Trophoblast cell (in vitro differentiated cells and primary cell): Measurements from ENCODE around the gene DPP9.

Experiments used
- DNase-seq, 2 donors: peaks; one replicate each; pipeline ENCODE4 v3.0.0-alpha.2; 2016
- H2AFZ ChIP-seq: 2 replicates; pipeline ENCODE4 v1.6.1; 2013; ENCODE audit warnings: low read length, moderate library complexity, mild to moderate bottlenecking; ENCODE audit not compliant: insufficient read depth, poor library complexity
- H2AK5ac ChIP-seq: 2 replicates; pipeline ENCODE4 v1.6.1; 2013; ENCODE audit warnings: mild to moderate bottlenecking, low read length
- H2BK120ac ChIP-seq: 2 replicates; pipeline ENCODE4 v1.6.1; 2013; ENCODE audit warnings: low read length, mild to moderate bottlenecking, moderate library complexity; ENCODE audit not compliant: insufficient read depth, poor library complexity
- H2BK12ac ChIP-seq: 2 replicates; pipeline ENCODE4 v1.6.1; 2013; ENCODE audit warnings: mild to moderate bottlenecking, low read length, moderate library complexity
- H2BK5ac ChIP-seq: 2 replicates; pipeline ENCODE4 v1.6.1; 2013; ENCODE audit warnings: low read length, low read depth, moderate library complexity, mild to moderate bottlenecking; ENCODE audit not compliant: poor library complexity
- H3K14ac ChIP-seq: 2 replicates; pipeline ENCODE4 v1.6.1; 2013; ENCODE audit warnings: mild to moderate bottlenecking, low read length
- H3K18ac ChIP-seq: 2 replicates; pipeline ENCODE4 v1.6.1; 2013; ENCODE audit warnings: mild to moderate bottlenecking, low read length
- H3K23ac ChIP-seq: 2 replicates; pipeline ENCODE4 v1.6.1; 2013; ENCODE audit warnings: low read length
- H3K27ac ChIP-seq: 2 replicates; pipeline ENCODE4 v1.5.1; 2013; ENCODE audit warnings: low read depth, mild to moderate bottlenecking, inconsistent platforms, low read length, moderate library complexity
- H3K27me3 ChIP-seq: 2 replicates; pipeline ENCODE4 v1.6.1; 2013; ENCODE audit warnings: inconsistent platforms, mild to moderate bottlenecking, low read length, moderate library complexity; ENCODE audit not compliant: insufficient read depth
- H3K36me3 ChIP-seq, 2 experiments: 1 replicate in 1 of 2; 2 replicates in 1 of 2; pipeline ENCODE4 v1.6.1; 2013; ENCODE audit warnings: low read length in 2 of 2, mild to moderate bottlenecking in 2 of 2, moderate library complexity in 1 of 2; ENCODE audit not compliant: insufficient read depth in 2 of 2, control insufficient read depth in 1 of 2
- H3K4ac ChIP-seq: 2 replicates; pipeline ENCODE4 v1.6.1; 2013; ENCODE audit warnings: low read depth, mild to moderate bottlenecking, low read length, moderate library complexity
- H3K4me1 ChIP-seq, 2 experiments: 1 replicate in 1 of 2; 2 replicates in 1 of 2; pipeline ENCODE4 v1.6.1; 2013; ENCODE audit warnings: low read length in 2 of 2, mild to moderate bottlenecking in 2 of 2, moderate library complexity in 1 of 2; ENCODE audit not compliant: insufficient read depth in 2 of 2, control insufficient read depth in 1 of 2
- H3K4me2 ChIP-seq: 2 replicates; pipeline ENCODE4 v1.6.1; 2013; ENCODE audit warnings: inconsistent platforms, mild to moderate bottlenecking, low read length, moderate library complexity
- H3K4me3 ChIP-seq: 2 replicates; pipeline ENCODE4 v1.5.1; 2013; ENCODE audit warnings: mild to moderate bottlenecking, low read depth, low read length, inconsistent platforms
- H3K79me1 ChIP-seq: one replicate; pipeline ENCODE4 v1.6.1; 2013; ENCODE audit warnings: low read length
- H3K79me2 ChIP-seq: 2 replicates; pipeline ENCODE4 v1.6.1; 2013; ENCODE audit warnings: low read length, mild to moderate bottlenecking; ENCODE audit not compliant: control insufficient read depth, insufficient read depth, poor library complexity
- H3K9ac ChIP-seq: 2 replicates; pipeline ENCODE4 v1.6.1; 2013; ENCODE audit warnings: mild to moderate bottlenecking, low read length
- H3K9me3 ChIP-seq: 2 replicates; pipeline ENCODE4 v1.6.1; 2013; ENCODE audit warnings: low read depth, mild to moderate bottlenecking, control low read depth, inconsistent platforms, low read length; ENCODE audit not compliant: insufficient read depth
- H4K12ac ChIP-seq: 2 replicates; pipeline ENCODE4 v1.6.1; 2013; ENCODE audit warnings: low read depth, mild to moderate bottlenecking, low read length, moderate library complexity
- H4K8ac ChIP-seq: 2 replicates; pipeline ENCODE4 v1.6.1; 2013; ENCODE audit warnings: low read depth, mild to moderate bottlenecking, low read length, moderate library complexity
- H4K91ac ChIP-seq: one replicate; pipeline ENCODE4 v1.6.1; 2013; ENCODE audit warnings: low read depth, mild to moderate bottlenecking, low read length, moderate library complexity
- WGBS: extraction: QIAGEN DNeasy Blood & Tissue Kit; methylation state at CpG from one replicate; pipeline ENCODE4 v1.1.7; 2013; ENCODE audit warnings: missing lambda C conversion rate; ENCODE audit not compliant: insufficient read length, insufficient coverage; ENCODE audit errors: extremely low coverage; 5-methylcytosine and 5-hydroxymethylcytosine counted together

Gene DPP9

GRCh38 chr19:4647676-4648644 is 75.7 kb downstream of the DPP9 start:
- Histone ChIP-seq H4K91ac (no peak overlapping the region), H3K9me3 (peaks cover 5% of the 10 kb centered on the region), H3K4me2 (no peak overlapping the region), H3K27me3 (no peaks in the 10 kb centered on the region), H4K8ac (no peak overlapping the region), H2AFZ (no peak overlapping the region), H2AK5ac (no peak overlapping the region), H3K23ac (no peak overlapping the region), H2BK12ac (no peak overlapping the region), H2BK5ac (no peak overlapping the region), H3K79me1 (no peaks in the 10 kb centered on the region), H3K4me1 (peaks cover 0 to 2% of the 10 kb centered on the region in 2 experiments), H3K14ac (no peak overlapping the region), H3K18ac (no peak overlapping the region), H3K36me3 (peaks cover 10 to 12% of the 10 kb centered on the region in 2 experiments), H3K9ac (no peak overlapping the region), H4K12ac (no peak overlapping the region), H3K4me3 (no peak overlapping the region), H3K79me2 (no peaks in the 10 kb centered on the region), H3K4ac (no peak overlapping the region), H2BK120ac (no peak overlapping the region), H3K27ac (no peak overlapping the region)
- no CpG with 5 or more reads among the region's 20 CpGs for WGBS
- no peak for DNase-seq

DNA sequence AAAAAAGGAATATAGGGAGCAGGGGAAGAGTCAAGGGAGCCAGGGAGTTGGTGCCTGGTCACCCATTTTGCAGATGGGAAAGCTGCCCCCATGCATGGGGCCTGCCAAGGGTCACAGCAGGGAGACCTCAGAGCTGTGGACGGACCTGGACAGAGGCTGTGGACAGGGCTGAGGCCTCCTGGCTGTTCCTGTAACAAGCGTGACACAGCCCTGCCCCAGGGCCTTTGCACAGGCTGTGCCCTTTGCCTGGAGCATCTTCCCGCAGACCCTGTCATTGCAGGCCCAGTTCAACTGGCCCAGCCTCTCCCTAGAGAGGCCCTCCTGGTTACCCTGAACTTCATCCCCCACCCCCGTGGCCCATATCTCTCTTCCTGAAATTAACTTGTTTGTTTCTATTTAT is 77.9 kb downstream of the DPP9 start:
- Histone ChIP-seq H3K79me1 (no peaks in the 10 kb centered on the region), H3K14ac (no peak overlapping the region), H3K27ac (no peak overlapping the region), H3K9ac (no peak overlapping the region), H3K23ac (no peak overlapping the region), H3K4ac (no peak overlapping the region), H3K18ac (no peak overlapping the region), H3K9me3 (peaks cover 5% of the 10 kb centered on the region), H3K36me3 (peaks cover 0 to 2% of the 10 kb centered on the region in 2 experiments), H3K4me3 (no peak overlapping the region), H3K79me2 (no peaks in the 10 kb centered on the region), H3K27me3 (no peaks in the 10 kb centered on the region), H4K12ac (no peak overlapping the region), H2AK5ac (no peak overlapping the region), H2BK12ac (no peak overlapping the region), H4K91ac (no peak overlapping the region), H2BK5ac (no peak overlapping the region), H3K4me1 (peaks cover 0 to 2% of the 10 kb centered on the region in 2 experiments), H4K8ac (no peak overlapping the region), H2BK120ac (no peak overlapping the region), H3K4me2 (no peak overlapping the region), H2AFZ (no peak overlapping the region)
- no CpG with 5 or more reads among the region's 4 CpGs for WGBS
- DNase-seq = peak; percentile 98

- H3K18ac ChIP-seq = no peak overlapping the region
- H4K8ac ChIP-seq = no peak overlapping the region
- H2BK5ac ChIP-seq = no peak overlapping the region
- no peak overlapping the region for H3K27ac ChIP-seq
- no peak overlapping the region for H3K9ac ChIP-seq
- H2AFZ ChIP-seq = no peak overlapping the region
- peaks cover 4% of the 10 kb centered on the region for H3K79me2 ChIP-seq
- no peak for DNase-seq
- H3K27me3 ChIP-seq = no peaks in the 10 kb centered on the region
- no peak overlapping the region for H3K4ac ChIP-seq
- no peak overlapping the region for H2AK5ac ChIP-seq
- no peaks in the 10 kb centered on the region for H3K36me3 ChIP-seq
- peaks cover 5 to 8% of the 10 kb centered on the region in 2 experiments for H3K4me1 ChIP-seq
- no peaks in the 10 kb centered on the region for H3K79me1 ChIP-seq
- H2BK120ac ChIP-seq = no peak overlapping the region
- H2BK12ac ChIP-seq = no peak overlapping the region
- no peak overlapping the region for H3K23ac ChIP-seq
- H4K91ac ChIP-seq = no peak overlapping the region
- H3K4me2 ChIP-seq = no peak overlapping the region
- H3K9me3 ChIP-seq = no peaks in the 10 kb centered on the region
- no CpG with 5 or more reads among the region's 6 CpGs for WGBS
- H3K14ac ChIP-seq = no peak overlapping the region
- no peak overlapping the region for H4K12ac ChIP-seq
- no peak overlapping the region for H3K4me3 ChIP-seq
Observed at GRCh38 chr19:4642625-4643024, 81.0 kb downstream of the DPP9 start.

DNA sequence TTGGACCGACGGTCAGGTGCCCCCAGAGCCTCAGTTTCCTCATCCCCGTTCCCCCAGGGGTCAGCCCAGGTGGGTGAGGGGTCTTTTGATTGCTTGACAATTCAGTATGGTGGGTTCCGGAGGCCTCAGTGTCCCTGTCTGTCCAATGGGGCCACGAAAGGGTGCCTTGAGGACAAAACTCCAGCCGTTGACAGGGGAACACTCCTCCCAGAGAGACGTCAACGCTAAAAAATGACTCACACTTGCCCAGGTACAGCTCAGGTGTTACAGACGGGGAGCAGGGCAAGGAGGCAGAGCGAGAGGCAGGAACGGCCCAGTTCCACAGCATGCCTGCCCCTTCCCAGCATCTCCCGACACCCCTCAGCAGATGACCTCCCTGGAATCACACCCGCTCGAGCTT is 82.5 kb downstream of the DPP9 start:
- no peak overlapping the region for H2AFZ ChIP-seq
- H3K4ac ChIP-seq = no peak overlapping the region

More for the DNA sequence above, 82.5 kb downstream of the DPP9 start:
- Histone ChIP-seq H3K4me2 (no peak overlapping the region), H3K14ac (no peak overlapping the region), H4K8ac (no peak overlapping the region), H4K91ac (no peak overlapping the region), H2BK12ac (no peak overlapping the region), H3K9me3 (no peaks in the 10 kb centered on the region), H2AK5ac (no peak overlapping the region), H3K79me1 (peaks cover 5% of the 10 kb centered on the region), H3K27ac (no peak overlapping the region), H3K23ac (no peak overlapping the region), H3K79me2 (peaks cover 4% of the 10 kb centered on the region), H3K18ac (peak overlapping the region; percentile 5), H3K4me3 (no peak overlapping the region), H4K12ac (no peak overlapping the region), H3K4me1 (peaks cover 5 to 6% of the 10 kb centered on the region in 2 experiments), H3K27me3 (no peaks in the 10 kb centered on the region), H2BK5ac (no peak overlapping the region), H3K36me3 (no peaks in the 10 kb centered on the region), H3K9ac (no peak overlapping the region), H2BK120ac (no peak overlapping the region)
- no CpG with 5 or more reads among the region's 14 CpGs for WGBS
- DNase-seq = peak; percentile 37 to 76
